Pancreas (tissue), 10 donors: ENCODE data around the gene PCBD1. TPM values are rescaled to one million over a fixed set of nuclear protein-coding genes. Genes with fewer than 3 reads are reported as not detected.

ENCODE experiments used
- ATAC-seq, 4 donors: fragments of 200-7000 bp; cut with Tn5 transposase; one replicate each; pipeline versions ENCODE4 v1.8.0 to v1.9.1; 2020; ENCODE audit warnings: mild to moderate bottlenecking in 4 of 4, moderate library complexity in 4 of 4
- DNase-seq, 6 donors: peaks; one replicate each; pipeline ENCODE4 v3.0.0-alpha.2; 2020
- FAIRE-seq: peaks from 2 replicates; lab custom pipeline; 2012; peaks lifted over from hg19 to GRCh38; lab: Jason Lieb, UNC
- H3K27ac ChIP-seq, 4 donors: fragments of 200-600 bp; sonication (generic); 1 replicate in 3 of 4; 2 replicates in 1 of 4; pipeline versions ENCODE4 v1.5.0 to v1.8.0; 2020
- H3K27me3 ChIP-seq, 4 donors: fragments of 200-600 bp; one replicate each; pipeline ENCODE4 v1.8.0; 2021
- H3K36me3 ChIP-seq, 3 donors: fragments of 200-600 bp; sonication (generic) in 1 of 3; one replicate each; pipeline versions ENCODE4 v1.5.0 to v1.8.0; 2020 to 2021
- H3K4me1 ChIP-seq, 3 donors: fragments of 200-600 bp; one replicate each; pipeline ENCODE4 v1.8.0; 2021
- H3K4me3 ChIP-seq, 4 donors: fragments of 200-600 bp; sonication (generic) in 2 of 4; one replicate each; pipeline versions ENCODE4 v1.5.0 to v1.8.0; 2020 to 2021
- H3K9me3 ChIP-seq, 4 donors: fragments of 200-600 bp; one replicate each; pipeline ENCODE4 v1.8.0; 2021
- CTCF ChIP-seq, 4 donors: fragments of 200-600 bp; sonication (generic) in 3 of 4; IDR thresholded peaks; one replicate each; pipeline versions ENCODE4 v1.5.0 to v1.8.0; 2021; ENCODE audit warnings: antibody characterized with exemption in 4 of 4
- WGBS, 2 donors: extraction: QIAGEN DNeasy Blood & Tissue Kit; methylation state at CpG; one replicate each; pipeline ENCODE4 v1.1.7; 2013; 5-methylcytosine and 5-hydroxymethylcytosine counted together
- intact Hi-C, 3 donors: fragments of 100-400 bp; cut with DNase I; formaldehyde crosslinking; loops; one replicate each; pipeline versions ENCODE4 v1.11.1 to v1.14.2; 2022
- polyA plus RNA-seq, 2 donors: library from polyadenylated mRNA; stranded (reverse); fragments of 200-250 nt; gene quantifications; one replicate each; pipeline ENCODE4 v1.2.3, GENCODE V29; 2013
- total RNA-seq, 6 donors: library from RNA; stranded (reverse); fragmentation: NEBNext Ultra II Directional in 4 of 6; extraction: Animal tissue kit (Norgen Biotek cat#: 25700) in 4 of 6; gene quantifications; one replicate each; pipeline versions ENCODE4 v1.2.1 to v1.2.4, GENCODE V29; 2021 to 2023
- donor health status: healthy with polysubstance abuse.
- donor health status: DM: no; HTN: no; CAD: no; lungs with moderate emphysema.
- donor health status: DM: no; HTN: no; CAD: no.
- donor health status: control.
- donor health status: control.
- donor health status: Bipolar disorder and iron deficiency.
- donor health status: DM: yes; HTN: yes; CAD: no.
- donor health status: DM: no; HTN: no; CAD: no.
- donor health status: DM: no; HTN: no; CAD: no.
- donor health status: DM: yes; HTN: yes; CAD: no.

PCBD1 gene
- total and polyA plus RNA-seq, 8 donors = 63.6 to 95.9 (median 76.9) TPM

GRCh38 chr10:70838270-70838805, 50.0 kb downstream of the PCBD1 start:
- FAIRE-seq (no peak), ATAC-seq (peak in 1 of 4 donors; percentile 10), DNase-seq (no peak)
- H3K9me3 ChIP-seq = no peaks in the 10 kb centered on the region
- no peaks in the 10 kb centered on the region for H3K27me3 ChIP-seq
- peaks cover 3 to 17% (median 10%) of the 10 kb centered on the region in 3 donors for H3K4me1 ChIP-seq
- H3K36me3 ChIP-seq = no peaks in the 10 kb centered on the region
- WGBS, 2 donors = 77 to 88% methylated on average over 4 of the region's 4 CpGs
- H3K27ac ChIP-seq = no peak overlapping the region
- TF ChIP-seq CTCF (IDR thresholded peaks at IDR 0.05) = no peak
- intact Hi-C loops = no loop called here
- no peak overlapping the region for H3K4me3 ChIP-seq

GRCh38 chr10:70837660-70838059, 50.7 kb downstream of the PCBD1 start:
- H3K27ac ChIP-seq = no peak overlapping the region
- FAIRE-seq = no peak
- H3K4me3 ChIP-seq = no peak overlapping the region
- 98 to 100% methylated on average over 3 of the region's 3 CpGs for WGBS, 2 donors
- DNase-seq = no peak
- intact Hi-C loops = no loop called here
- no peaks in the 10 kb centered on the region for H3K36me3 ChIP-seq
- H3K4me1 ChIP-seq = peaks cover 3 to 16% (median 10%) of the 10 kb centered on the region in 3 donors
- ATAC-seq = no peak
- no peak for TF ChIP-seq CTCF (IDR thresholded peaks at IDR 0.05)
- no peaks in the 10 kb centered on the region for H3K9me3 ChIP-seq
- H3K27me3 ChIP-seq = no peaks in the 10 kb centered on the region

- ATAC-seq = no peak
- no peaks in the 10 kb centered on the region for H3K27me3 ChIP-seq
- no peak for TF ChIP-seq CTCF (IDR thresholded peaks at IDR 0.05)
- no peak for FAIRE-seq
- no peak overlapping the region for H3K27ac ChIP-seq
- no peaks in the 10 kb centered on the region for H3K9me3 ChIP-seq
- no peak for DNase-seq
- no peaks in the 10 kb centered on the region for H3K36me3 ChIP-seq
- WGBS, 2 donors = 89 to 91% methylated on average over 2 of the region's 2 CpGs
- H3K4me3 ChIP-seq = no peak overlapping the region
- peaks cover 12 to 29% (median 18%) of the 10 kb centered on the region in 3 donors for H3K4me1 ChIP-seq
- intact Hi-C loops = no loop called here
These were observed 52.0 kb downstream of the PCBD1 start for GRCh38 chr10:70836319-70836718.

GRCh38 chr10:70834441-70835151, 53.8 kb downstream of the PCBD1 start:
- Histone ChIP-seq H3K27me3 (no peaks in the 10 kb centered on the region), H3K4me3 (no peak overlapping the region), H3K4me1 (peaks cover 12 to 35% (median 25%) of the 10 kb centered on the region in 3 donors), H3K36me3 (no peaks in the 10 kb centered on the region), H3K27ac (no peak overlapping the region), H3K9me3 (no peaks in the 10 kb centered on the region)
- no peak for DNase-seq
- intact Hi-C loops = no loop called here
- FAIRE-seq = no peak
- no peak for ATAC-seq
- 77 to 83% methylated on average over 7 of the region's 7 CpGs for WGBS, 2 donors
- TF ChIP-seq CTCF (IDR thresholded peaks at IDR 0.05) = no peak

GRCh38 chr10:70834021-70834420, 54.3 kb downstream of the PCBD1 start:
- no peaks in the 10 kb centered on the region for H3K9me3 ChIP-seq
- intact Hi-C loops = no loop called here
- no peaks in the 10 kb centered on the region for H3K27me3 ChIP-seq
- DNase-seq (no peak), ATAC-seq (no peak), FAIRE-seq (no peak)
- H3K27ac ChIP-seq = no peak overlapping the region
- peaks cover 12 to 35% (median 25%) of the 10 kb centered on the region in 3 donors for H3K4me1 ChIP-seq
- WGBS, 2 donors = 80 to 92% methylated on average over 5 of the region's 5 CpGs
- TF ChIP-seq CTCF (IDR thresholded peaks at IDR 0.05) = no peak
- H3K4me3 ChIP-seq = no peak overlapping the region
- H3K36me3 ChIP-seq = no peaks in the 10 kb centered on the region
